Left kidney (tissue), 2 donors: Measurements from ENCODE around the gene UCN3. TPM values are rescaled to one million over a fixed set of nuclear protein-coding genes. Genes with fewer than 3 reads are reported as not detected.
"Not testable (repeated sequence)": the region's sequence is repeated elsewhere in the genome, so short reads cannot be mapped to it uniquely, and the experiment has no call there.

Experiments
- DNase-seq: peaks from one replicate; pipeline ENCODE4 v3.0.0-alpha.2; 2013
- polyA plus RNA-seq: library from polyadenylated mRNA; unstranded; fragments of 120-200 nt; gene quantifications from one replicate; pipeline ENCODE4 v1.2.1, GENCODE V29; 2013; ENCODE audit not compliant: insufficient read length

Gene UCN3
- polyA plus RNA-seq, 1 donor, result 1.0 TPM

DNA sequence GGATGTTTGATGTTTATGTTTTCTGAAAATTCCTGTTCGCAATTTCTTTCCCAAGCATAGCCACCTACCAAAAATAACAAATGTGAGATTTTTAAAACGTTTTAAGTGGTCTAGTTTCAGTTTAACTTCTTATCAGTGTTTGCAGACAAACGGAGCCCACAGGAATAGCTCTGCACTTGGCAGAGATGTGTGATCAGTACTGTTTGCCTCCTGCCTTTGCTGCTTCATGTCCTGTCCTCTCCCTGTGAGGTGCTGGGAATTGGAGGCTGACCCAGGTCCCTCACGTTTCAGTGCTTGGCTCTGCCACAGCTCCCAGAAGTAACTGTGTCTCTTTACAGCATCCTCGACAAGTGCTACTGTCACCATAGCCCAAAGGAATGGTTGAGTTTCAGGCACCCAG, 1.2 kb downstream of the UCN3 start:
- DNase-seq, result no peak

DNA sequence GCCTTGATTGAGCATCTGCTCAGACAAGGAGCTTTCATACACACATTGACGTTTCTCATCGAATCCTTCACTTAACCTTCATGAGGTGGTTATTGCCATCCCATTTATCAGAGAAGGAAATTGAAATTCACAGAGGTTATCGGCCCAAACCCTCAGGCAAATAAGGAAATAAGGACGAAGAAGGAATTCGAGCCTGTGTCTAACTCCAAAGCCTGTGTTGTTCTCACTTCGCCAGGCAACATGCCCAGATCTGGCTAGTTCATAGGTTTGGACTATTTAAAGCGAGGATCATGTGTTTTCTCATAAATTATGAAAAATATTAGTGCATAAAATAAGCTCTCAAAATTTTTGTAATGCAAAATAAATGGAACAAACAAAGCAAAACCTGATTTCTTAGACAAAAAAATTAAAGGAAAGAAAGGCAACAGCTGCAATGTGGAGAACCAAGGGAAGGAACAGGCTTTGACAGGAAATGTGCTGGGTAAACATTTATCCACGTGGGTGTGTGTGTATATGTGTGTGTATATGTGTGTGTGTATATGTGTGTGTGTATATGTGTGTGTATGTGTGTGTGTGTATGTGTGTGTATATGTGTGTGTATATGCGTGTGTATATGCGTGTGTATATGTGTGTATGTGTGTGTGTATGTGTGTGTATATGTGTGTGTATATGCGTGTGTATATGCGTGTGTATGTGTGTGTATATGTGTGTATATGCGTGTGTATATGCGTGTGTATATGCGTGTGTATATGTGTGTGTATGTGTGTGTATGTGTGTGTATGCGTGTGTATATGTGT, 4.8 kb downstream of the UCN3 start:
- DNase-seq, result no peak

DNA sequence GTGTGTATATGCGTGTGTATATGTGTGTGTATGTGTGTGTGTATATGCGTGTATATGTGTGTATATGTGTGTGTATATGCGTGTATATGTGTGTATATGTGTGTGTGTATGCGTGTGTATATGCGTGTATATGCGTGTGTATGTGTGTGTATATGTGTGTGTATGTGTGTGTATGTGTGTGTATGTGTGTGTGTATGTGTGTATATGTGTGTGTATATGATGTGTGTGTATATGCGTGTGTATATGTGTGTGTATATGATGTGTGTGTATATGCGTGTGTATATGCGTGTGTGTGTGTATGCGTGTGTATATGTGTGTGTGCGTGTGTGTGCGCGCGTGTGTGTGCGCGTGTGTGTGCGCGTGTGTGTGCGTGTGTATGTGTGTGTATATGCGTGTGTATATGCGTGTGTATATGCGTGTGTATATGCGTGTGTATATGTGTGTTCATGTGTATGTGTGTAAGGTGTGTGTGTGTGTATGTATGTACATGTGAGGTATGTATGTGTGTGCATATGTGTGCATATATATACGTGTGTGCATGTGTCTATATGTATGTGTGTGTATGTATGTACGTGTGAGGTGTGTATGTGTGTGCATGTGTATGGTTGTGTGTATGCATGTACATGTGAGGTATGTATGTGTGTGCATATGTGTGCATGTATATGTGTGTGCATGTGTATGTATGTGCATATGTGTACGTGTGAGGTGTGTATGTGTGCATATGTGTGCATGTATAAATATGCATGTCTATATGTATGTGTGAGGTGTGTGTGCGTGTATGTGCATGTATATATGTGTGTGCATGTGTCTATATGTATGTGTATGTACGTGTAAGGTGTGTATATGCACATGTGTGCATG, 6.0 kb downstream of the UCN3 start:
- no peak for DNase-seq

DNA sequence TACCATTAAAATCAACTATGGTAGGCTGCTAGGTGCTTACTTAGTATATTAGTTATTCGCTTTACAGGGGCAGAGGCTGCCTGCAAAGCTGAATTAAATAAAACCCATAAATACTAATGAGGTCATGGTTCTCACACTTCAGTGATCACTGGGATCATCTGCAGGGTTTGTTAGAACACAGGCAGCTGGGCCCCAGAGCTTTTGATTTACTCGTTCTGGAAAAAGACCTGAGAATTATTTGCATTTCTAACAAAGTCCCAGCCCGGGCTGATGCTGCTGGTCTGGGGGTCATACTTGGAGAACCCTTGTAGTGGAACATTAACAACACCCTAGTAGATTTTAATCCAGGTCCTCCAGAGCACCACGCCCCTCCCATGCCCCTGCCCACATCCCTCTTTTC, 8.5 kb downstream of the UCN3 start:
- no peak for DNase-seq

DNA sequence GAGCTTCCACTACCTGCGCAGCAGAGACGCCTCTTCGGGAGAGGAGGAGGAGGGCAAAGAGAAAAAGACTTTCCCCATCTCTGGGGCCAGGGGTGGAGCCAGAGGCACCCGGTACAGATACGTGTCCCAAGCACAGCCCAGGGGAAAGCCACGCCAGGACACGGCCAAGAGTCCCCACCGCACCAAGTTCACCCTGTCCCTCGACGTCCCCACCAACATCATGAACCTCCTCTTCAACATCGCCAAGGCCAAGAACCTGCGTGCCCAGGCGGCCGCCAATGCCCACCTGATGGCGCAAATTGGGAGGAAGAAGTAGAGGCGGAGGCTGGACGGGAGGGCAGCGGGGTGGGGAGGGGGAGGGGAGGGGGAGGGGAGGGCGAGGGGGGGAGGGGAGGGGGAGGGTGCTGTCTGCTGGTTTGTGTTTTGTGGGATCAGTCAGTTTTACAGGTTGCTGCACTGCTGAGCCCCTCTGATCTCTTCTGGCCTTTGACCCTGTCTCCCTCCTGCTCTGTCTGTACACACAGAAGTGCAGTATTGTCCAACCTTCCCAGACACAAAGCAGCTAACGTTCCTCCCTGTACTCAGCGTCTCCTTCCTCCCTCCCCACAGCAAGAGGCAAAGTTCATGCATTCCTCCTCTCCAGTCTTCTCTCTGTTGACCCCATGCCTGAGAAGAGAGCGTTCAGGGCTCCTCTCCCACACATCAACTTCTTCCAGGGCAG, 9.3 kb downstream of the UCN3 start:
- no peak for DNase-seq

DNA sequence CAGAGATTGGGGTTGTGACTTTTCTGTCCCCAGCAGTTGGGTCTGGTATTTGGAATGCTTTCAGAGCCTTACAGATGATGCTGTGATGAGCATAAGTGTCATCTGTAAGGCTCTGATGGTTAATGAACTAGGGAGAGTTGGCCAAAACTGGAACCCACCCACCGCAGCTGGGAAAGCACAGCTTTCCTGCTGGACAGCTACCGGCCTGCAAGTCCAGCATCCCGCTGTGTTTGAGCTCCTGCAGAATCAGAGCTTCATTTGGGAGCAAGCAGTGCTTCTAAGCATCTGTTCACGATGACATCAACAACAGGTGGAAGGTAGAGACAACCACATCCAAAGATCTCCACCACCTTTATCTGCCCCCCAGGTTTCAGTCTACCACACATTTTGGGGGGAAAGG, 11.7 kb downstream of the UCN3 start:
- no peak for DNase-seq

DNA sequence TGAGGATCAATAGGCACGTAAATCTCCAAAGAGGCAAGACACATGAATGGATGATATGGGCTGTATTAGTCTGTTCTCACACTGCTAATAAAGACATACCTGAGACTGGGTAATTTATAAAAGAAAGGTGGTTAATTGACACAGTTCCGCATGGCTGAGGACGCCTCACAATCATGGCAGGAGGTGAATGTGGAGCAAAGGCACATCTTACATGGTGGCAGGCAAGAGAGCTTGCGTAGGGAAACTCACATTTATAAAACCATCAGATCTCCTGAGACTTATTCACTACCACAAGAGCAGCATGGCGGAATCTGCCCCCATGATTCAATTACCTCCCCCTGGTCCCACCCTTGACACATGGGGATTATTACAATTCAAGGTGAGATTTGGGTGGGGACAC, 14.4 kb downstream of the UCN3 start:
- not testable (repeated sequence) for DNase-seq

DNA sequence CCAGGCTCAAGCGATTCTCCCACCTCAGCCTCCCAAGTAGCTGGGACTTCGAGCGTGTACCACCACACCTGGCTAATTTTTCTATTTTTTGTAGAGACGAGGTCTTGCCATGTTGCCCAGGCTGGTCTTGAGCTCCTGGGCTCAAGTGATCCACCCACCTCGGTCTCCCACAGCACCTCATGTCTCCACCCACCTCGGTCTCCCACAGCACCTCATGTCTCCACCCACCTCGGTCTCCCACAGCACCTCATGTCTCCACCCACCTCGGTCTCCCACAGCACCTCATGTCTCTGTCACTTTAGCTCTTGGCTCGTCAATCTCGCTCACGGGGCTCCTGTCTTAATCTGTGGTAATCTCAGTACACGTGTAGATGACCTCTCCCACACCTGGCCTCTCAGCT, 15.6 kb downstream of the UCN3 start:
- DNase-seq, result not testable (repeated sequence)

DNA sequence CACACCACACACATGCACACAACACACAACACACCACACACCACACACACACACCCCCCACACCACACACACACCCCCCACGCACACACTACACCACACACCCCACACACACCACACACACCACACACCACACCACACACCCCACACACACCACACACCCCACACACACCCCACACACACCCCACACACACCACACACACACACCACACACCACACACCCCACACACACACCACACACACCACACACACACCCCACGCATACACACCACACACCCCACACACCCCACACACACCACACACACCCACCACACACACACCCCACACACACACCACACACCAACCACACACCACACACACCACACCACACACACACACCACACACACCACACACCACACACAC, 16.4 kb downstream of the UCN3 start:
- no peak for DNase-seq

DNA sequence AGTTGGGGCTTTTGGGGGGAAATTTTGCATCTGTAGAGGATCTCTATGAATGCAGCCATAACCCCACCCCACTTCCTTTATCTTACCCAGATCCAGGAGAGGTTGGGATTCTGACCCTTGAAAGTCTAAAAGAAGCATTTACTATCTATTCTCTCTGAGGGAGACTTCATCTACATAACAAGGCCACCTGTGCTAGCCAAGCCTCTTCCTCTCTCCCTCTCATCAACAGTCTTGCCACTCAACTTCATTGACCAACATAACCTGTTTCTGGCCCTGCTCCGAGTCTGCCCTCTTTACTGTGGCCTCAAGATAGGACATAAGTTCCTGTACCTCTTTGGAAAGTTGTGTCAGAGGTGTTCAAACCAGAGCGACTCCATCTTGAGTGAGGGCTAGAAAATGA, 20.5 kb downstream of the UCN3 start:
- no peak for DNase-seq

DNA sequence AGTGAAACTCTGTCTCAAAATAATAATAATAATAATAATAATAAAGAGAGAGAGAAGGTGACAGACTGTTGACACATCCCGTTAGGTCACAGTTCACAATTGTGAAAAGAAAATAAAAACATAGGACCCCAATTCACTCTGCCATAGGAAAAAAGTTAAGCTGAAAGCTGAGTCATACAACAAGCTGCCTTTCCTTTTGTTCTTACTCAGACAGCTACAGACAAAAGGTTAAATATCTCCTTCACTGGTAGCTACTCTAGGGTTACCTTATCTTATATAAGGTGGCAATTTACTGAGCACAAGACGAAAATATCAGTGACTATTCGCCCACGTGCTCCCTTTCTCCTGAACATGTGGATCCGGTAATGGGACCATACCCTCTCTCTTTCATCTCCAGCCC, 22.4 kb downstream of the UCN3 start:
- no peak for DNase-seq

DNA sequence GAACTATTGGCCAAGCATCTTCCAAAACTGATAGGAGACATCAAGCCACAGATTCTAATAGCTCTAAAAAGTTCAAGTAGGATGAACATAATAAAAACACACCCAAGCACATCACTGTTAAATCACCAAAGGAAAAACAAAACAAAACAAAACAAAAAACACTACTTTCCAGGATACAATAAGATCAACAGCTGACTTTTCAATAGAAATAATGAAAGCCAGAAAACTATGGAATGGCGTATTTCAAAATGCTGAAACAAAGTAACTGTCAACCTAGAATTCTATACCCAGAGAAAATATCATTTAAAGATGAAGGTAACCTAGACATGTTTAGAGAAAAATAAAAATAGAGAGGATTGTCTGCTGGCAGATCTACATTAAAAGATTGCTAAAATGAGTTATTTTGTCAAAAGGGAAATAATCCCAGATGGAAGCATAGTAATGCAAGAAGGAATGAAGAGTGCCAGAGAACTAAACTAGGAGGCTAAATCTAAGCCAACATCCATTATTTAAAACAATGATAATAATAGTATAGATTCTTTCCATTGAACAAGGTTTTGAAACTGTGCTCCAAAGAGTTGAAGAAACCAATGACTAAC, 25.9 kb downstream of the UCN3 start:
- no peak for DNase-seq

DNA sequence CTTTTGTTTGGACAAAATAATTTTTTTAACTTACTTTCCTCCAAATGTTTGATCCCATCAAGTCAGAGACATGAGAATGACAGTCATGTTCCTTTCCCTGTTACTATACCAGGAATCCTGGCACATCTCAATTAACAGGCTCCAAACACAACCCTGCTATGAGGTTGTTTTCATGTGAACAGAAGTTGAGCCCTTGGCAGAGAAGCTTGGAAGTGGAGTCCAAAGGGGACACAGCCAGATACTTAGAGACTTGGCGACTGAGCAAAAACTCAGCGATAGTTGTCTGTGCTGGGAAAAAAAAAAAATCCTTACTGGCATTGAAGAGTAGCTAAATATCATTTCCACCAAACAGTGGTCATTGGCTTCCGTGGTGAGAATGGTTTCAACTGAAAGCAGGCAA, 27.0 kb downstream of the UCN3 start:
- no peak for DNase-seq

DNA sequence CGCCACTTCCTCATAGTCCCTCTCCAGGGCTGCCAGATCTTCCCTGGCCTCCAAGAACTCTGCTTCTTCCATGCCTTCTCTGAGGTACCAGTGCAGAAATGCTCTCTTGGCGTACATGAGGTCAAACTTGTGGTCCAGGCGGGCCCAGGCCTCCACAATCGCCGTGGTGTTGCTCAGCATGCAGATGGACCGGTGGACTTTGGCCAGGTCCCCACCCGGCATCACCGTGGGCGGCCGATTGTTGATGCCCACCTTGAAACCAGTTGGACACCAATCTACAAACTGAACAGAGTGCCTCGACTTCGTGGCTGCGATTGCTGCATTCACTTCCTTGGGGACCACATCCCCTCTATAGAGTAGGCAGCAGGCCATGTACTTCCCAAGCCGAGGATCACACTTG, 28.8 kb downstream of the UCN3 start:
- DNase-seq, result no peak

DNA sequence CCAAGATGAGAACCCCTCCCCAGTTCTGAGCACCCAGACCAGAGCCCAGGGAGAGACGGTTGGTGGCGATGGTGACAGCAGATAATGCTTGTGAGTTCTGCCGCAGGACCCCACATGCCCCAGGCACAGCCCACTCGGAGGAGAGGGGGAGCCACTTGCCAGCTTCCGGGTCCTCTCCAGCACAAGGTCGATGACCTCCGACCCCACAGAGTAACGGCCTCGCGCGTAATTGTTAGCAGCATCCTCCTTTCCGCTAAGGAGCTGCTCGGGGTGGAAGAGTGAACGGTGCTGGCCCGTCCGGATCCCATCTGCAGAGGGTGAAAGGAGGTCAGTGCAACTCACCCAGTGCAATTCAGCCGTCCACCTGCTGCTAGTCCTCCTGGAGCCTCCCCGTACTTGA, 30.4 kb downstream of the UCN3 start:
- DNase-seq, result no peak

DNA sequence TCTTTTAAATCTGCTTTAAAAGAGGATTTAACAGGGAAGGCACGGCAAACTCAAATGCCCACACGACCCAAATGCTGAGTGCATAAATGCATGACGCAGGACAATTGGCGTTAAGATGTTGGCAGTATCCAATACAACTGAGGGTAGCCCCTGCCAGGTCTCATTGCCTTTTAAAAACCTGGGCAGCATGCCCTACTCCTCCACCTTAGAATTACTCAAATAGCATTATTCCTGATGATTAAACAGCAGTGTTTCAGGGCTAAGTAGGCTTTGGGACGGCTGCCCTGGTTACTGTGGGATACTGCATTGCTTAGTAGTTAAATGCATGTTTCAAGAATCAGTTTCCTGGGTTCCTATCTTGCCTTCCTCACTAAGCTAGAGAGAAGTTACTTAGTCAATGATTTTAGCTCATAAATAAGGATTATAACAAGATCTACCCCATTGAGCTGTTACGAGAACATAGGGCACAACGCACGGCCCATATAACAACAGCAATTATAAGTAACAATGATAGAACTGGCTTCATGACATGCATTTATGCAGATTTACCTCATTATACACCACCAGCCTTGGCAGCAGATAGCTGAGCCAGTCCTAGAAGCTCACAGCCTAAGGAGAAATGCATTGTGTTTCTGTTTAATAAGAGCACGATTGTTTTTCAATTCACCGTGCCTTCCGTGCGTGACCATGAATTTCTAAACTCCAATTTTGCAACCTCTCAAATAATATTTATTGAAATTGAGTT, 32.0 kb downstream of the UCN3 start:
- DNase-seq, result no peak

DNA sequence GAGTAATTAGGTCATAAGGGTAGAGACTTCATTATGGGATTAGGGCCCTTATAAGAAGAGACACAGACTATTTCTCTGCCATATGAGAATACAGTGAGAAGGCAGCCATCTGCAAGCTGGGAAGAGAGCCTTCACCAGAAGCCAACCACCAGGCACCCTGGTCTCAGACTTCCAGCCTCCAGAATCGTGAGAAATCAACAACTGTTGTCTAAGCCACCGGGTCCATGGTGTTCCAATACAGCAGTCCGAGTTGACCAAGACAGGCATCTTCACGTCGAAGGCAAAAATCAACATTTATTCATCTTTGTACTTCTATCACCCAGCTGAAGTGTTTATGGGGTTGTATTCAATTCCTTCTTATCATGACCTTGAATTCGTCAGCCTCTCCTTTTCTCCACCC, 34.6 kb downstream of the UCN3 start:
- no peak for DNase-seq

DNA sequence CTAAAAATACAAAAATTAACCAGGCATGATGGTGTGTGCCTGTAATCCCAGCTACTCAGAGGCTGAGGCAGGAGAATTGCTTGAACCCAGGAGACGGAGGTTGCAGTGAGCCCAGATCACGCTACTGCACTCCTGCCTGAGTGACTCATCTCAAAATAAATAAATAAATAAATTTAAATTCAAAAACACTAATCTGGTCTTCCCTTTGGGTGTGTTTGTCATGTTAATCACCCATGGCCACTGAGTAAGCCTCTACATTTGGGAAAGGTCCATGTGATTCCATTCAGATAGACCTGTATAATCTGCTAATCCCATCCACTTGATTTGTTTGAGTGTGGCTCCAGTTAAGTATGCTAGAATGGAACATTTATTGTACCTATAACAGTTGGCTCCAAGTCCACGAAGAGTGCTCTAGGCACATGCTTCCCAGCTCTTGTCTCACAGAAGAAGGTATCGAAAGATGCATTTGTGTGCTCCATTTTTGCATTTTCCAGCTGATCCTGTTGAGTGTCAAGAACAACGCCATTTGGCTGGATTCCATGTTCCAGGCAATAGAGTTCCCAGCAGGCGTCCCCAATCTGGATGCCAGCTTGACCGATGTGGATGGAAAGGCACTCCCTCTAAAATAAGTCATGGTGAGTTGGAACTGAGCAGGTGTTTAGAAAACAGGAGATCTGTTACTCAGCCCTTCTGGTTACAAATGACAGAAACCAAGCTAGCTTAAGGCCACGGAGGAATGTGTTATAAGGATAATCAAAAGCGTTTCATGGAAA, 35.9 kb downstream of the UCN3 start:
- no peak for DNase-seq

DNA sequence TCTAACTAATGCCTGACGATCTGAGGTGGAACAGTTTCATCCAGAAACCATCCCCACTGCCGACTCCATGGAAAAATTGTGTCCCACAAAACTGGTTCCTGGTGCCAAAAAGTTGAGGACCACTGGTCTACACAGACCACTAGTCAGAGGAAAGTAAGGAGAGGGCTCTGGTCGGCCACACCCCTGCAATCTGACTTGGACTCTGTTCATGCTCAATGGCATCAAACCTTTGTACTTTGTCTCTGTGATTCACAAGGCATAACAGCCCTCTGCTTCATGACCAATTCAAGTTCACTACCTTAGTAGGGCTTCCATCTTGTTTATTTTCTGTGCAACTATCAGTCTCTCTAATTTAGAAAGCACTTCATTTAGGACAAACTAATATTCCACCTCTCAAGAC, 38.0 kb downstream of the UCN3 start:
- DNase-seq, result no peak

DNA sequence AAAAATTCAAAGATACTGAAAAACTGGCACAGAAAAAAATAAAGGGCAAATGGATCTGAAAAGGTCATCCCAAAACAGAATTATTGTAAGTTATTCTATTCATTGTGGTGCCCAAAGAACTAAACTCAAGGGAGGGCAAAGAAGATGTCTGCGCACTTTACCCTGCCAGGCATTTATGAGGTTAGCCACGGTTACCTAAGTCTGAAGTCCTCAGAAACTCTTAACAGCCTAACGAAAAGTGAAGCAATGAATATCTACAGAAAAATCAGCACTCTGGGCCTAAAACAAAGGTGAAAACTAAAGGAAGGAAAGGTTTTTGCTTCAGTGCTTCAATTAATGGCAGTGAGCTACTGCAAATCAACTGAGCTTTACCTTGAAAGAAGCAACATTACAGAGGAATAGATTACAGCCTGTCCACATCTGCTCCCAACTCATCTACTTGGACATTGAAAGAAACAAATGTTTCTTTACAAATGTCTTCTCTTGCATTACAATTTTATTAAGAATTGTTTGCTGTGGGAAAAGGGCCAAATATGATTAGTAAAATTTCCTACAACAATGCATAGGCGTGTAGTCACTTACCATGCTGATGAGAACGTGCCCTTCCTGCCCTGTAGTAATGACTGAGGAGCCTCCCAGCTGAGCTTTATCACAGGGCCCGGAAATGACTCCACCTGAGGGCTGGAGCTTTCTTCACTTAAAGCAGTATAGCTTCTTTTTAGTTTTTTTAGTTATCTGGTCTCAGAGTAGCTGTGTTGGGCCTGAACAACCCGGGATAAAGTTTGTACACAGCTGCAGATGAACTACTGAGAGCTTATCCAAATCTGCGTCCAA, 39.7 kb downstream of the UCN3 start, which contains the start of gene TUBAL3:
Gene TUBAL3, minus strand, starts transcription at position 621 of the 834 bp plus-strand sequence. Its CDS starts 36 bp downstream, at position 585.
- DNase-seq, result no peak
